CD8-positive, alpha-beta memory T cell (primary cell): ENCODE data around the gene SYNPR. TPM values are rescaled to one million over a fixed set of nuclear protein-coding genes. Genes with fewer than 3 reads are reported as not detected.

Source experiments
- CTCF ChIA-PET: fragments of 350-600 bp; sonication (Branson Sonifier 250); formaldehyde crosslinking; loops from one replicate; lab custom pipeline; 2021; ENCODE audit warnings: antibody characterized with exemption; lab: Charles Lee
- POLR2A ChIA-PET: fragments of 350-600 bp; sonication (Branson Sonifier 250); formaldehyde crosslinking; loops from one replicate; lab custom pipeline; 2021; ENCODE audit warnings: antibody characterized with exemption; lab: Charles Lee
- DNase-seq, 5 donors: peaks; one replicate each; pipeline versions ENCODE4 v3.0.0 to v3.0.0-alpha.2; 2020 to 2022; ENCODE audit warnings: mixed read lengths in 1 of 5
- H3K27ac ChIP-seq: one replicate; pipeline ENCODE4 v1.7.0; 2013; ENCODE audit warnings: low read depth, mild to moderate bottlenecking, low read length, moderate library complexity
- H3K27me3 ChIP-seq: 2 replicates; pipeline ENCODE4 v1.7.0; 2013; ENCODE audit warnings: low read length, mild to moderate bottlenecking; ENCODE audit not compliant: insufficient read depth, poor library complexity, severe bottlenecking
- H3K36me3 ChIP-seq: 2 replicates; pipeline ENCODE4 v1.7.0; 2013; ENCODE audit warnings: mild to moderate bottlenecking, low read length, moderate library complexity; ENCODE audit not compliant: insufficient read depth
- H3K4me1 ChIP-seq: 2 replicates; pipeline ENCODE4 v1.7.0; 2013; ENCODE audit warnings: mild to moderate bottlenecking, low read length, moderate library complexity; ENCODE audit not compliant: insufficient read depth
- H3K4me3 ChIP-seq: 2 replicates; pipeline ENCODE4 v1.7.0; 2013; ENCODE audit warnings: mild to moderate bottlenecking, low read length
- H3K9me3 ChIP-seq: 2 replicates; pipeline ENCODE4 v1.7.0; 2013; ENCODE audit warnings: mild to moderate bottlenecking, low read length
- H3K27ac Mint-ChIP-seq, 8 donors: one replicate each; pipeline ENCODE4 v1.8.0; 2020 to 2021; ENCODE audit warnings: mixed read lengths in 8 of 8, mild to moderate bottlenecking in 6 of 8, inconsistent platforms in 3 of 8, moderate library complexity in 3 of 8
- H3K27me3 Mint-ChIP-seq, 2 donors: one replicate each; pipeline ENCODE4 v1.8.0; 2020 to 2021; ENCODE audit warnings: mixed read lengths in 2 of 2, mild to moderate bottlenecking in 1 of 2, moderate library complexity in 1 of 2
- H3K36me3 Mint-ChIP-seq, 3 donors: one replicate each; pipeline ENCODE4 v1.8.0; 2020 to 2021; ENCODE audit warnings: mixed read lengths in 3 of 3, inconsistent platforms in 1 of 3, mild to moderate bottlenecking in 1 of 3
- H3K4me1 Mint-ChIP-seq, 3 donors: one replicate each; pipeline ENCODE4 v1.8.0; 2020 to 2021; ENCODE audit warnings: mixed read lengths in 3 of 3, inconsistent platforms in 1 of 3, mild to moderate bottlenecking in 1 of 3
- H3K4me3 Mint-ChIP-seq, 7 donors: one replicate each; pipeline ENCODE4 v1.8.0; 2020 to 2021; ENCODE audit warnings: mixed read lengths in 7 of 7, mild to moderate bottlenecking in 6 of 7, moderate library complexity in 4 of 7, inconsistent platforms in 2 of 7
- H3K9me3 Mint-ChIP-seq, 5 donors: one replicate each; pipeline ENCODE4 v1.8.0; 2020 to 2022; ENCODE audit warnings: mixed read lengths in 5 of 5, mild to moderate bottlenecking in 3 of 5, moderate library complexity in 2 of 5, inconsistent platforms in 1 of 5
- polyA plus RNA-seq: library from polyadenylated mRNA; unstranded; fragments of 300-500 nt; fragmentation: Illumina TruSeq; gene quantifications from one replicate; pipeline ENCODE4 v1.2.3, GENCODE V29; 2021
- total RNA-seq, 2 experiments: library from RNA; stranded (reverse); gene quantifications; one replicate each; pipeline ENCODE4 v1.2.3, GENCODE V29; 2021

Gene SYNPR
- total and polyA plus RNA-seq, 3 experiments from 2014 or later: not detected

- no peaks in the 10 kb centered on the region for H3K27me3 ChIP-seq
Measured at GRCh38 chr3:63290686-63291085, 12.6 kb downstream of the SYNPR start.

GRCh38 chr3:63294332-63294731, 16.2 kb downstream of the SYNPR start:
- Histone ChIP-seq H3K4me1 (no peaks in the 10 kb centered on the region), H3K27me3 (no peaks in the 10 kb centered on the region), H3K9me3 (no peaks in the 10 kb centered on the region), H3K27ac (no peak overlapping the region), H3K4me3 (no peak overlapping the region), H3K36me3 (no peaks in the 10 kb centered on the region)
- ChIA-PET POLR2A (no interaction called here), CTCF (no interaction called here)
- DNase-seq: no peak
- peaks cover 0 to 2% of the 10 kb centered on the region in 2 donors for H3K27me3 Mint-ChIP-seq
- no peaks in the 10 kb centered on the region for H3K4me1 Mint-ChIP-seq
- H3K9me3 Mint-ChIP-seq: peaks cover 0 to 3% (median 0%) of the 10 kb centered on the region in 5 donors
- H3K27ac Mint-ChIP-seq: no peak overlapping the region
- H3K36me3 Mint-ChIP-seq: no peaks in the 10 kb centered on the region
- no peak overlapping the region for H3K4me3 Mint-ChIP-seq

More at GRCh38 chr3:63290686-63291085, 12.6 kb downstream of the SYNPR start:
- H3K9me3 ChIP-seq: no peaks in the 10 kb centered on the region
- no peaks in the 10 kb centered on the region for H3K27me3 Mint-ChIP-seq
- no peak overlapping the region for H3K27ac Mint-ChIP-seq
- no peak for DNase-seq
- H3K4me1 Mint-ChIP-seq: no peaks in the 10 kb centered on the region
- no peaks in the 10 kb centered on the region for H3K36me3 ChIP-seq
- H3K9me3 Mint-ChIP-seq: peaks cover 0 to 6% (median 2%) of the 10 kb centered on the region in 5 donors
- ChIA-PET CTCF (no interaction called here), POLR2A (no interaction called here)
- H3K4me3 ChIP-seq: no peak overlapping the region
- H3K36me3 Mint-ChIP-seq: no peaks in the 10 kb centered on the region
- H3K4me3 Mint-ChIP-seq: no peak overlapping the region
- no peak overlapping the region for H3K27ac ChIP-seq
- no peaks in the 10 kb centered on the region for H3K4me1 ChIP-seq

- H3K9me3 ChIP-seq: no peaks in the 10 kb centered on the region
- H3K4me1 Mint-ChIP-seq: no peaks in the 10 kb centered on the region
- peaks cover 0 to 4% (median 2%) of the 10 kb centered on the region in 5 donors for H3K9me3 Mint-ChIP-seq
- ChIA-PET CTCF (no interaction called here), POLR2A (no interaction called here)
- H3K4me3 ChIP-seq: no peak overlapping the region
- H3K4me3 Mint-ChIP-seq: no peak overlapping the region
- peaks cover 0 to 2% of the 10 kb centered on the region in 2 donors for H3K27me3 Mint-ChIP-seq
- no peaks in the 10 kb centered on the region for H3K36me3 ChIP-seq
- H3K36me3 Mint-ChIP-seq: no peaks in the 10 kb centered on the region
- H3K4me1 ChIP-seq: no peaks in the 10 kb centered on the region
- no peak overlapping the region for H3K27ac ChIP-seq
- H3K27ac Mint-ChIP-seq: no peak overlapping the region
- no peaks in the 10 kb centered on the region for H3K27me3 ChIP-seq
- no peak for DNase-seq
Measured at GRCh38 chr3:63295356-63295755, 17.2 kb downstream of the SYNPR start.

GRCh38 chr3:63295806-63296205, 17.7 kb downstream of the SYNPR start:
- Mint-ChIP-seq H3K4me1 (no peaks in the 10 kb centered on the region), H3K4me3 (no peak overlapping the region), H3K27me3 (peaks cover 0 to 2% of the 10 kb centered on the region in 2 donors), H3K9me3 (peaks cover 0 to 4% (median 2%) of the 10 kb centered on the region in 5 donors), H3K27ac (no peak overlapping the region), H3K36me3 (no peaks in the 10 kb centered on the region)
- Histone ChIP-seq H3K9me3 (no peaks in the 10 kb centered on the region), H3K4me3 (no peak overlapping the region), H3K4me1 (no peaks in the 10 kb centered on the region), H3K27ac (no peak overlapping the region), H3K36me3 (no peaks in the 10 kb centered on the region), H3K27me3 (no peaks in the 10 kb centered on the region)
- ChIA-PET POLR2A (no interaction called here), CTCF (no interaction called here)
- DNase-seq: no peak

GRCh38 chr3:63296249-63296648, 18.1 kb downstream of the SYNPR start:
- no peak for DNase-seq
- Histone ChIP-seq H3K27ac (no peak overlapping the region), H3K9me3 (no peaks in the 10 kb centered on the region), H3K4me3 (no peak overlapping the region), H3K4me1 (no peaks in the 10 kb centered on the region), H3K27me3 (no peaks in the 10 kb centered on the region), H3K36me3 (no peaks in the 10 kb centered on the region)
- Mint-ChIP-seq H3K4me3 (no peak overlapping the region), H3K27me3 (peaks cover 0 to 2% of the 10 kb centered on the region in 2 donors), H3K9me3 (peaks cover 0 to 4% (median 2%) of the 10 kb centered on the region in 5 donors), H3K36me3 (no peaks in the 10 kb centered on the region), H3K27ac (no peak overlapping the region), H3K4me1 (no peaks in the 10 kb centered on the region)
- POLR2A ChIA-PET: no interaction called here
- CTCF ChIA-PET: no interaction called here

- Mint-ChIP-seq H3K27me3 (no peaks in the 10 kb centered on the region), H3K27ac (no peak overlapping the region), H3K4me3 (no peak overlapping the region), H3K9me3 (peaks cover 0 to 5% (median 2%) of the 10 kb centered on the region in 5 donors), H3K4me1 (no peaks in the 10 kb centered on the region), H3K36me3 (no peaks in the 10 kb centered on the region)
- Histone ChIP-seq H3K27ac (no peak overlapping the region), H3K4me1 (no peaks in the 10 kb centered on the region), H3K4me3 (no peak overlapping the region), H3K27me3 (no peaks in the 10 kb centered on the region), H3K36me3 (no peaks in the 10 kb centered on the region), H3K9me3 (no peaks in the 10 kb centered on the region)
- ChIA-PET POLR2A (no interaction called here), CTCF (no interaction called here)
- no peak for DNase-seq
Measured at GRCh38 chr3:63303238-63303637, 25.1 kb downstream of the SYNPR start.

- no peak overlapping the region for H3K27ac ChIP-seq
- Mint-ChIP-seq H3K27me3 (no peaks in the 10 kb centered on the region), H3K4me3 (no peak overlapping the region), H3K27ac (no peak overlapping the region), H3K36me3 (no peaks in the 10 kb centered on the region), H3K9me3 (peaks cover 0 to 8% (median 2%) of the 10 kb centered on the region in 5 donors), H3K4me1 (no peaks in the 10 kb centered on the region)
- no peaks in the 10 kb centered on the region for H3K36me3 ChIP-seq
- H3K4me1 ChIP-seq: no peaks in the 10 kb centered on the region
- CTCF ChIA-PET: no interaction called here
- no peaks in the 10 kb centered on the region for H3K9me3 ChIP-seq
- H3K27me3 ChIP-seq: no peaks in the 10 kb centered on the region
- no peak for DNase-seq
- POLR2A ChIA-PET: no interaction called here
- H3K4me3 ChIP-seq: no peak overlapping the region
Measured at GRCh38 chr3:63304421-63304820, 26.3 kb downstream of the SYNPR start.

GRCh38 chr3:63308072-63308471, 30.0 kb downstream of the SYNPR start:
- no peaks in the 10 kb centered on the region for H3K36me3 ChIP-seq
- no peaks in the 10 kb centered on the region for H3K27me3 ChIP-seq
- Mint-ChIP-seq H3K4me3 (no peak overlapping the region), H3K4me1 (no peaks in the 10 kb centered on the region), H3K36me3 (no peaks in the 10 kb centered on the region), H3K27ac (no peak overlapping the region), H3K9me3 (peaks cover 0 to 4% (median 2%) of the 10 kb centered on the region in 5 donors), H3K27me3 (no peaks in the 10 kb centered on the region)
- DNase-seq: no peak
- CTCF ChIA-PET: no interaction called here
- POLR2A ChIA-PET: no interaction called here
- H3K9me3 ChIP-seq: no peaks in the 10 kb centered on the region
- no peak overlapping the region for H3K27ac ChIP-seq
- H3K4me3 ChIP-seq: no peak overlapping the region
- H3K4me1 ChIP-seq: no peaks in the 10 kb centered on the region

GRCh38 chr3:63309768-63310167, 31.7 kb downstream of the SYNPR start:
- Mint-ChIP-seq H3K9me3 (peaks cover 0 to 6% (median 3%) of the 10 kb centered on the region in 5 donors), H3K27me3 (no peaks in the 10 kb centered on the region), H3K4me3 (no peak overlapping the region), H3K36me3 (no peaks in the 10 kb centered on the region), H3K27ac (no peak overlapping the region), H3K4me1 (no peaks in the 10 kb centered on the region)
- no peaks in the 10 kb centered on the region for H3K36me3 ChIP-seq
- CTCF ChIA-PET: no interaction called here
- H3K27me3 ChIP-seq: no peaks in the 10 kb centered on the region
- H3K4me1 ChIP-seq: no peaks in the 10 kb centered on the region
- POLR2A ChIA-PET: no interaction called here
- DNase-seq: no peak
- no peaks in the 10 kb centered on the region for H3K9me3 ChIP-seq
- no peak overlapping the region for H3K27ac ChIP-seq
- H3K4me3 ChIP-seq: no peak overlapping the region
